NT2/D1 (cell line): ENCODE data around the gene TTC17.
"Not testable (repeated sequence)": the region's sequence is repeated elsewhere in the genome, so short reads cannot be mapped to it uniquely, and the experiment has no call there.

Experiments
- DNase-seq: peaks from one replicate; pipeline ENCODE4 v3.0.0-alpha.2; 2011; ENCODE audit warnings: low read depth, low spot score
- H3K27me3 ChIP-seq: 2 replicates; pipeline ENCODE4 v1.6.0; 2011; ENCODE audit warnings: mild to moderate bottlenecking; ENCODE audit not compliant: insufficient read length, insufficient read depth
- H3K36me3 ChIP-seq: 2 replicates; pipeline ENCODE4 v1.6.1; 2011; ENCODE audit warnings: mild to moderate bottlenecking, low read length, mixed read lengths; ENCODE audit not compliant: insufficient read depth, insufficient read length
- H3K4me1 ChIP-seq: 2 replicates; pipeline ENCODE4 v1.5.1; 2011; ENCODE audit not compliant: insufficient read depth, insufficient read length
- H3K4me3 ChIP-seq: 2 replicates; pipeline ENCODE4 v1.5.1; 2011; ENCODE audit warnings: low read depth; ENCODE audit not compliant: insufficient read length
- H3K9ac ChIP-seq: 2 replicates; pipeline ENCODE4 v1.6.0; 2011; ENCODE audit warnings: low read depth; ENCODE audit not compliant: insufficient read length
- H3K9me3 ChIP-seq: 2 replicates; pipeline ENCODE4 v1.5.1; 2011; ENCODE audit warnings: mild to moderate bottlenecking, low read length; ENCODE audit not compliant: insufficient read depth
- SUZ12 ChIP-seq: IDR thresholded peaks from 2 replicates; pipeline ENCODE4 v1.6.1; 2011; ENCODE audit not compliant: insufficient read length, insufficient read depth; ENCODE audit errors: extremely low read depth
- YY1 ChIP-seq: IDR thresholded peaks from 2 replicates; pipeline ENCODE4 v1.6.1; 2011; ENCODE audit not compliant: insufficient read length, insufficient read depth
- ZNF274 ChIP-seq: IDR thresholded peaks from 2 replicates; pipeline ENCODE4 v1.6.1; 2011; ENCODE audit warnings: mild to moderate bottlenecking, low read depth, low read length

TTC17 gene

DNA sequence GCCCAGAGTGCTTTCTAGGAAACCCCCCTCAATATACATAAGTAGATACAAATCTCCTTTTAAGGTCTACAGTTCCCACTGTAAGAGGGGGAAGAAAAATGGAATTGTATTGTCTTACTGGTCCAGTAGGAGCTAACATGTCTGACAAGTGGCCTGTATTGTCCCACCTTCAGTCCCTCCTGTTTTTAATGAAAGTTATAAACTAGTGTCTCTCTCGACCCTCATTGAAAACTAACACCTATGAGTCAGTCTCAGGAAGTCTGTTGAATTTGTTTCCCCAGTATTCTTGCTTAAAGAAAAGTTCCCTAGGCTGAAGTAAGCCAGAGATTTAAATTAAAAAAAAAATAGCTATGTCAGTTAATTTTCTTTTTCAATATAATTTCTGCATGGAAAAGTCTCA is 69.3 kb downstream of the TTC17 start:
- no peaks in the 10 kb centered on the region for H3K9me3 ChIP-seq
- H3K4me1 ChIP-seq = no peaks in the 10 kb centered on the region
- peaks cover 6% of the 10 kb centered on the region for H3K36me3 ChIP-seq
- H3K4me3 ChIP-seq = no peak overlapping the region
- DNase-seq = no peak
- no peak overlapping the region for H3K9ac ChIP-seq
- no peaks in the 10 kb centered on the region for H3K27me3 ChIP-seq
- no peak for TF ChIP-seq YY1
- no peak for TF ChIP-seq SUZ12
- no peak for TF ChIP-seq ZNF274

DNA sequence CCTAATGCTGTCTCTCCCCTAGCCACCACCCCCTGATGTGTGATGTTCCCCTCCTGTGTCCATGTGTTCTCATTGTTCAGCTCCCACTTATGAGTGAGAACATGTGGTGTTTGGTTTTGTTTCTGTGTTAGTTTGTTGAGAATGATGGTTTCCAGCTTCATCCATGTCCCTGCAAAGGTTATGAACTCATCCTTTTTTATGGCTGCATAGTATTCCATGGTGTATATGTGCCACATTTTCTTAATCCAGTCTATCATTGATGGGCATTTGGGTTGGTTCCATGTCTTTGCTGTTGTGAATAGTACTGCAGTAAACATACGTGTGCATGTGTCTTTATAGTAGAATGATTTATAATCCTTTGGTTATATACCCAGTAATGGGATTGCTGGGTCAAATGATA is 72.2 kb downstream of the TTC17 start:
- H3K9me3 ChIP-seq, H3K4me3 ChIP-seq, H3K27me3 ChIP-seq, H3K4me1 ChIP-seq, H3K36me3 ChIP-seq, H3K9ac ChIP-seq, DNase-seq: not testable (repeated sequence)

DNA sequence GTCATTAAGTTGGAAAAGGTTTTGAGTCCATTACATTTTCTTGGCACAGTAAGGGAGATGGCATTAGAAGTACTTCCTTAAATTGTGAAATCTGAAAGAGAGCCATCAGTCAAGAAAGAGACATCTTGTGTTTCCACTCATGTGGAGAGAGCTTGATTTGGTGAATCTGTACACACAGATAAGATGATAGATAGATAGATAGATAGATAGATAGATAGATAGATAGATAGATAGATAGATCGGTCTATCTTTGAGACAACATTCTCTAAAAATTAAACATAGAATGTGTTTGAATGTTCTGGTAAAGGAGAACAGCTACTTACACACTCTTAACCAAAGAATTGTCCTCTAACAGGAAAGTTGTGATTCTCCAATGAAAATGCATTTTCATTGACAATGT is 76.2 kb downstream of the TTC17 start:
- H3K4me1 ChIP-seq = no peaks in the 10 kb centered on the region
- TF ChIP-seq ZNF274 (no peak), YY1 (no peak), SUZ12 (no peak)
- no peaks in the 10 kb centered on the region for H3K9me3 ChIP-seq
- H3K27me3 ChIP-seq = no peaks in the 10 kb centered on the region
- no peak overlapping the region for H3K9ac ChIP-seq
- no peak overlapping the region for H3K4me3 ChIP-seq
- H3K36me3 ChIP-seq = peaks cover 20% of the 10 kb centered on the region
- no peak for DNase-seq

DNA sequence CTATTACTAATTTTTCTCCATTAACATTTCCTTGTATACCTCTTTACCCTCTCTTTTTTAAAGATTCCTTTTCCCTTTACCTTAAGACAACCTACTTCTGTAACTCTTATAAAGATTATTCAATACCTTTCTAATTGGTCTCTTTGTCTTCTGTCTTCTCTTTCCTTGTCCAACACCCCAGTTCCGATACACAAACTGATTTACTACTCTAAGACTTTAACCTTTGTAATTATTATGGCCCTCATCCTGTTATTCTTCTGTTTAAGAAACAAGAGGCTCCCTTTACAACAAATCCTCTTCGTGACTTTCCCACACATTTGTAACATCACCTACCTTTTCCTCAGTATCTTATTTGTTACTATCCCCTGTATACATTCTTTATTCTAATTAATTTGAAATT is 81.8 kb downstream of the TTC17 start:
- peaks cover 61% of the 10 kb centered on the region for H3K36me3 ChIP-seq
- no peak overlapping the region for H3K9ac ChIP-seq
- H3K4me3 ChIP-seq = no peak overlapping the region
- no peaks in the 10 kb centered on the region for H3K27me3 ChIP-seq
- H3K4me1 ChIP-seq = no peaks in the 10 kb centered on the region
- DNase-seq = no peak
- no peaks in the 10 kb centered on the region for H3K9me3 ChIP-seq
- TF ChIP-seq SUZ12 = no peak
- no peak for TF ChIP-seq ZNF274
- no peak for TF ChIP-seq YY1

DNA sequence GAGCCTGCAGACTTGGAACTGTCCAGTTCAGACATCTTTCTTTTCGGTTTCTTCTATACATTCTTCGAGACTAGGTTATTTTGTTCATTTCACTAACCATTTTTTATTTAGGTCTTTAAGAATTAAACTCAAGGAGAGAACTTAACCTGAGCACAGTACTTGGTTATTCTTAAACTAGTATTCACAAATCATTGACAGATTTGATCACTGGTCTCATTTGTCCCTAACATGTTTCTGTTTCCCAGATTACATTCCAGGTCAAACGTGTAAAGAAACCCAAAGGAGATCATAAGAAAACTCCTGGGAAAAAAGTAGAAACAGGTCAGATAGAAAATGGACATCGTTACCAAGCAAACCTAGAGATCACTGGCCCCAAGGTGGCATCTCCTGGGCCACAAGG is 85.1 kb downstream of the TTC17 start:
- Histone ChIP-seq H3K9ac (no peak overlapping the region), H3K27me3 (no peaks in the 10 kb centered on the region), H3K36me3 (peaks cover 80% of the 10 kb centered on the region), H3K4me3 (no peak overlapping the region), H3K9me3 (no peaks in the 10 kb centered on the region), H3K4me1 (no peaks in the 10 kb centered on the region)
- TF ChIP-seq ZNF274 (no peak), YY1 (no peak), SUZ12 (no peak)
- DNase-seq = no peak

DNA sequence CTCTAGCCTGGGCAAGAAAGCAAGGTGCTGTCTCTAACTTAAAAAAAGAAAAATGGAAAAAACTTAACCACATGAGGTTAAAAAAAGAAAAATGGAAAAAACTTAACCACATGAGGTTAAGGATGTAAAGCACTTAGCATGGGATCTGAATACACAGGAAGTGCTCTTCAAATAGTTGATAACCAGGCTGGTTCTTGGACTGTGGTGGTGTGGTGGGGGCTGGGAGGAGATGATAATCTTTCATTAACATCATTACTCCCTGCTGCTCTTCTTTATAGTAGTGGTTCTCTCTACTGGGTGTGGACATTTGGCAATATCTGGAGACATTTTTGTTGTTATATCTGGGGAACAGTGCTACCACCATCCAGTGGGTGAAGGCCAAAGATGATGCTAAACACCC is 88.4 kb downstream of the TTC17 start:
- Histone ChIP-seq H3K4me3 (no peak overlapping the region), H3K36me3 (peaks cover 96% of the 10 kb centered on the region), H3K9ac (no peak overlapping the region), H3K9me3 (no peaks in the 10 kb centered on the region), H3K4me1 (no peaks in the 10 kb centered on the region), H3K27me3 (no peaks in the 10 kb centered on the region)
- DNase-seq = no peak
- TF ChIP-seq YY1 (no peak), SUZ12 (no peak), ZNF274 (no peak)

DNA sequence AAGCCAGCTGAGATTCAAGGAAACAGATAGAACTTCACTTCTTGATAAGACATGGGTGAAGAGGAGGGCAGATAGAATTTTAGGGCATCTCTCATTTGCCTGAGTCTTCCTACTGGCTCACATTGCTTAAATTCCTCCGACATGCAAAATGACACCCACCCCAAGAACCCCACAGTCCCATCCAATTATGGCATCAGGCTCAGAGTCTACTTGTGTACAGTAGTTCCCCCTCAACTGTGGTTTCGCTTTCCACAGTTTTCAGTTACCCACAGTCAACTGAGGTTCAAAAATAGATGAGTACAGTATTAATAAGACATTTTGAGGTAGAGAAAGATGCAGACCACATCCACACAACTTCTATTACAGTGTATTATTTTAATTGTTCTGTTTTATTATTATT is 99.8 kb downstream of the TTC17 start:
- no peaks in the 10 kb centered on the region for H3K27me3 ChIP-seq
- H3K4me3 ChIP-seq = no peak overlapping the region
- H3K9ac ChIP-seq = no peak overlapping the region
- H3K4me1 ChIP-seq = no peaks in the 10 kb centered on the region
- peaks cover 62% of the 10 kb centered on the region for H3K36me3 ChIP-seq
- DNase-seq = no peak
- peaks cover 5% of the 10 kb centered on the region; the same call in 1 of the 2 replicates for H3K9me3 ChIP-seq
- TF ChIP-seq YY1 (no peak), SUZ12 (no peak), ZNF274 (no peak)

DNA sequence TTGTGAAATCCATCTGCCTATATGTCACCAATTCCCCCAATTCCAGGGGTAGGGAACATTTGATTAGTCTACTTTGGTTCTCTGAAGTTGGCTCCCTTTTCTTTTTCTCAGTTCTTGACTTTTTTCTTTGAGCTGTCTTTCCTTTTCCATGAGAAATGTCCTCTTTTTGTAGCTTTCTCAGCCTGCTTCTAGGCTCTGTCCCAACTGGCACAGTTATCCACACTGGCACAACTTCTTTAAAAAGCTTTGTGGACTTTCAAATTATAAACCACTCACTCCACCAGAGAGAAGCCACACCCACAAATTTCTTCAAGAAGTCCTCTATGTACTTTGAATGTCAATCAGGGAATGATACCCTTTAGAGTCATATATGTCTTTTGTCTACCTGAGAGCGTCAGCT is 100.5 kb downstream of the TTC17 start:
- Histone ChIP-seq H3K9ac (no peak overlapping the region), H3K4me1 (no peaks in the 10 kb centered on the region), H3K36me3 (peaks cover 57% of the 10 kb centered on the region), H3K27me3 (no peaks in the 10 kb centered on the region), H3K4me3 (no peak overlapping the region), H3K9me3 (peaks cover 5% of the 10 kb centered on the region; the same call in 1 of the 2 replicates)
- TF ChIP-seq ZNF274 = no peak
- DNase-seq = no peak
